ENCODE data around the gene CABCOCO1.

Gene CABCOCO1, protein sequence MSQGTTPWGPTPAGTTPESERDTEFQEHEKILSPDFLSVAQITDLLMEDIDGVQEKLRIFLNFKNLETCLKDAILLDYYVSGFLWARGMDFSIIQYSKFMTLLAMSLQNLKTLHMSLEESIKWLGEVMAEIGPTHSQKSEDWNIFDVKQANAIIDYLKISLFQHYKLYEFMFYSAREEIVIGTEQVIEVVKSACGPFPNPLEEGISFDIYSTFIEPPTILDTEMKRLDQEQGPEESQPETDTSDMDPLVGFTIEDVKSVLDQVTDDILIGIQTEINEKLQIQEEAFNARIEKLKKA

GRCh38 chr10:61662794-61663259, at the start of gene CABCOCO1:
Gene CABCOCO1, plus strand, starts transcription at chr10:61662929. Its CDS starts 44 bp downstream, at chr10:61662973.
- no peak for DNase-seq

- DNase-seq: no peak
Observed at GRCh38 chr10:61613665-61614064, 49.1 kb upstream of the CABCOCO1 start.

DNA sequence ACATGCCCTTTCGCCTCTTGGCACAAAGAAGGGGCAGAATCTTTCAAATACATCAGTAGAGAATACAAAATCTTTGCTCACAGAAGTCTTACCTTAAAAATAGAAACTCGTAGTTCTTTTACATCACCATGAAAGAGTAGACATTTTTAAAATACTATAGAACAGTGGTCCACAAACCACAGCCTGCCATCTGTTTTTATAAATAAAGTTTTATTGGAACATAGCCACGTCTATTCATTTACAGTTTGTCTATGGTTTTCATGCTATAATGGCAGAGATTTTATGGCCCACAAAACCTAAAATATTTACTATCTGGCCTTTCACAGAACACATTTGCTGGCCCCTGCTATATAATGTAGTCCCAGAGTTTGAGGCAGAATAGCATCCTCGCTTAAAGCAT, 46.1 kb upstream of the CABCOCO1 start:
- DNase-seq: no peak

DNA sequence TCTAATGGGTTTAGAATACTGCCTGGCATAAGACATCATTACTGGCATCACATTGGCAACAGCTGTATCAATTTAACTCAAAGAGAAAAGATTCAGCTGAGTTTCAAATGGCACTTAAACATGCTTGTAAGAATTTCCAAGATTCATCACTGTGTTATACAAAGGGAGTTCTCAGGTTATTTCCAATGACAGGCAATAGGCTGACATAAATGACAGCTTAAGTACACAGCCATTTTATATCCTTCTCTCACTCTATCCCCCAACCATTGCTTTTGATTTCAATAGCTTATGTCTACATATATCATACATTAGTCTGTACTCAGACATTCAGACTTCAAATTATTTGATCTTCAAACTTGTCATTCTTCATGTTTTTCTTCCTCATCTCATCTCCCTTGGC, 45.5 kb upstream of the CABCOCO1 start:
- no peak for DNase-seq

GRCh38 chr10:61617586-61617985, 45.1 kb upstream of the CABCOCO1 start:
- DNase-seq: no peak

- DNase-seq: no peak
Observed at GRCh38 chr10:61618388-61618961, 44.3 kb upstream of the CABCOCO1 start.

- DNase-seq: no peak
Observed at GRCh38 chr10:61620506-61620905, 42.2 kb upstream of the CABCOCO1 start.

DNA sequence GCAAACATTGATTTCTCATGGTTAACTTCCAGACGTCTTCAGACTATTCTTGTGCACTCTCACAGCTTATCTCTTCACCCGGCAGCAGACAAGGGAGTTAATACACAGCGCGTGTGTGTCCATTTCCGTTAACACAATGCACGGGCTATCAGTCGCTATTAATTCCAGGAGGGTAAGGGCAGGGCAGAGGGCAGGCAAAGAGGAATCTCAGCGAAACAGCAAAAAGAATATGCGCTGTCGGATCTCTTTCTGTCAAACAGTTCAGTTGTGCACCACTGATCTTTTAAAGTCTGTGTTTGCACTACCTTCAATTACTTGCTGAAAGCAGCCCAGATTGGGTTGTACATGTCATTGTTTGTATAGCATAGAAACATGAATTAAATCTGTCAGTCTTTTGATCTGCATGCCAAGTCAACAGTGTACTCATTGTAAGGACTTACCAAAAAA, 41.1 kb upstream of the CABCOCO1 start:
- no peak for DNase-seq

- no peak for DNase-seq
Observed at GRCh38 chr10:61623161-61623560, 39.6 kb upstream of the CABCOCO1 start.

GRCh38 chr10:61626209-61626608, 36.5 kb upstream of the CABCOCO1 start:
- DNase-seq: no peak

DNA sequence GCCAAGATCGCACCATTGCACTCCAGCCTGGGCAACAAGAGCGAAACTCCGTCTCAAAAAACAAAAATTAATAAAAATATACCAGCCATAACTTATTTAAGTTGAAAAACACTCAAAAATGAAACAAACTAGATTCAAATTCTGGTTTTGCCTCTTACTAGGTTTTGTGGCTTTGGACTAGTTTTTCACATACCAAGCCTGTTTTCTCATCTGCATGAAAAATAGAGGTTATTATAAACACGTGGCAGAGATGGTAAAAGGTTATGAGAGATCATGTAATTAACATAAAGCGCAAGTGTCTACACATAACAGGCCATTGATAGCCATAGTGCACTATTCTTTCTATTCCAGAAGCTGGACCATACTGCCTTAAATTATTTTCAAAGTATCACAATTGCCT, 35.5 kb upstream of the CABCOCO1 start:
- DNase-seq: no peak

GRCh38 chr10:61628151-61628874, 34.4 kb upstream of the CABCOCO1 start:
- DNase-seq: no peak

- no peak for DNase-seq
Observed at GRCh38 chr10:61628875-61629513, 33.7 kb upstream of the CABCOCO1 start.

GRCh38 chr10:61629576-61629975, 33.2 kb upstream of the CABCOCO1 start:
- no peak for DNase-seq

DNA sequence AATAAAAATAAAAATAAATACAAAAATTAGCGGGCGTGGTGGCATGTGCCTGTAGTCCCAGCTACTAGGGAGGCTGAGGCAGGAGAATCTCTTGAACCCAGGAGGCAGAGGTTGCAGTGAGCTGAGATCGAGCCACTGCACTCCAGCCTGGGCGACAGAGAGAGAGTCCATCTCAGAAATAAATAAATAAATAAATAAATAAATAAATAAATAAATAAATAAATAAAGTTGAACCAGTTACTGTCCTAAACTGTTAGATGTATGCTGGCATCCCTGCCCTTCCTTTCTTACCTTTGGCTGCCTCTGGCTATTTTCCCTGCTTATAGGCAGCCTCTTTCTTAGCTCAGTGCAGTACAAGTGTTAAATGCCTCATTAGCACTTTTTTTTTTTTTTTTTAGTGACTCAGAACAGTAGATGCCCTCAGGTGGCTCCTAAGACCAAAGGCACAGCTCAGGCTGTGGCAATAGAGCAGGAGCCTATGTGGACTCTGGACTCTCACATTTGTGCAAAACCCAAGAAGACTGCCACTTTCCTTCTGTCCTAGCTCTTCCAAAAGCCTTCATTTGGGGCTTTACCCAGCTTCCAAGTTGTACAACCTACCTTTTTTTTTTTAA, 30.6 kb upstream of the CABCOCO1 start:
- no peak for DNase-seq

DNA sequence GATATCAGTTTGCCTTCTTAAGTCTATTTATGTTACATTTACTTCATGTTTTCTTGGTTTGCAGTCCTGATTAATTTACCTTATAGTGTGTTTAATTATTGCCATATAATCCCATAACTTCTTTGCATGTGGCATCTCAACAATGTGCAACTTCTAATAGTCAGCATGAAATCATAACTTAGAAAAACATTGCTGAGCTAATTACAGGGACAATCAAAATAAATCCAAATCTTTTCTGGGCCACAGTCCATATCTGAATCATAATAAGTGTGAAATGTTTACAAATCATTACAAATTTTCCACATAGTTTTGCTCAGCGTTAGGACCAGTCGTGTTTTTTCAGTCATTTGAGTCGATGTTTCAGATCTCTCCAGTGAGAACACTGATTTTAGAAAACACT, 29.1 kb upstream of the CABCOCO1 start:
- no peak for DNase-seq

DNA sequence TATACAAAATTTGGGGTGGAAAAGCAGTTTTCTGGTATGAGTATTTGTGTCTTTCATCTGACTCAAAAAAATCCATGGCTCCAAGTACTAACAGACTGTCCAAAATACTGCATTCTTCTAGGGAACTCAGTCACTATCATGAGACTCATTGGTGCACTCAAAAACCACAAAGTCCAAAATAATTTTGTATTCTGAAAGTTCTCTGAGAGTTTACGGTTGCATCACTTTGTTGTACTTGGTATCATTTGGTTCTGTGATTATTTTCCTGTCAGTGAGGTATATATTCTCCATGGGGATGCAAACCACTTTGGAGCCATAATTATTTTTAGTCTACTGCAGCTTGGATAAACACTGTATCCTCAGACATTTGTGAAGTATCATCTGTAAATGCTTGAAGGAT, 28.0 kb upstream of the CABCOCO1 start:
- no peak for DNase-seq

DNA sequence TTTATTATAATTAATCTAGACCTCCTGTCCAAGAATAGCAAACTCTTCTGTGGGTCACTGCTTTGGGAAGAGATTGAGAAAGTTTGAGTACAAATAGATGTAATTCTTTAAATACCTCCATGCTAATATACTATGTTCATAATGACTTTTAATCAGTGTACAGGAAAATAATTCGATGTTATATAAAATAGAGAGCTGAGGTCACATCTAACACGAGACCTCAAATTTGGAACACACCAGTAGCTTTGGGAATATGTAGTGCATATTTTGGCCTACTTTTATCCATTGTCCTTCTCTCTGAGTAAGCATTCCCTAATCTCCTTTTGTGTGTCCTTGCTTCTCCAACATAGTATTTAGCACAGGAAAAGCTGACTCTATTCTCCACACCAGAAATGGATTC, 27.3 kb upstream of the CABCOCO1 start:
- no peak for DNase-seq

DNA sequence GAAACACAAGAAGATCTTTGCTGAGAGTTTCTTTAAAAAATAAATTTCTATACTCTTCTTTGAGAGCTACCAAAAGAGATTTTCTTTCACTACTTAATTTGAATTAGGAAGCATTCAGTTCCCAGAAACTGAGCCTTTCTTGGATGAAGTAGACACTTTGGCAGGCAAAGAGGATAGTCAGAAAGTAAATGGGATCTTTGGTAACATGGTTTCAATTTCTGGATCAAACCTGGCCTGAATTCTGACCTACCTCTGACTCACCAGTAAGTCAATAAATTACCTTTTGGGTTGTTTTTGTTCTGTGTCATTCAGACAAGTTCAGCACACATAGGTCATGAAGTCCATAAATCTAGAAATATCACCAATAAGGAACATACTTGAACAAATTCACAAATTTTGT, 26.8 kb upstream of the CABCOCO1 start:
- no peak for DNase-seq

DNA sequence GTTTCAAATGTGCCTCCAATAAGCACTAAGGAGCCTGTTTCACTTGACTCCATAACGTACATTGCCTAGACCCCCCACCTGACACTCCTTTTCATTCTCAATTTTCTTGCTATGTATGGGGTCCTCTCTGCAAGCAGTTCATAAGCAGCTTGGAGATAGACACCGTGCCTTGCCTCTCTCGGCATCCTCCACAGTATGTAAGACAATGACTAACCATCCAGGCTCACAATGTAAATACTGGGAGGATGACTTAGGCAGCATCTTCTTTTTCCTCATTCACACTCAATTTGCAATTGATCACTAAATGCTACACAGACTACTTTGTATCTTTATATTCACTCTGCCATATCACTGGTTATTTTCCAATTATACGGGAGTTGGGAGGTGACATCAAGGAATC, 22.8 kb upstream of the CABCOCO1 start:
- DNase-seq: no peak

DNA sequence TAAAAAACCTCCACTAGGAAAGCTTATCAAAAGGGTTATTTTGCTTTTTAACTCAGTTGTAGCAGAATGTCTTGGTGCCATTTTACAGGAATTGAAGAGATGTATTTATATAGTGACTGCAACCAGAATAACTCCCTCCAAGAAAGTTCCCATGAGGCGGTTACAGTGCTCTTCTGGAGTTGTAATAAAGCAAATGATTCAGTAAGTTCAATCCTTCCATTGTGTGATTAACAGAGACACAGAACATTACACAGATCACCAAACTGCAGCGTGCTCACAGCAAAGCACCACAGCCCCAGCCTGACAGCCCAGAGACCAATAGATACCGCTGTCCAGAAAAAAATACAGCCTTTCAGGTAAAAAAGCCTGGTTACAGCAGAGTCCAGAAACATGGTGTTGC, 21.9 kb upstream of the CABCOCO1 start:
- no peak for DNase-seq

- DNase-seq: no peak
Observed at GRCh38 chr10:61642150-61642571, 20.6 kb upstream of the CABCOCO1 start.

DNA sequence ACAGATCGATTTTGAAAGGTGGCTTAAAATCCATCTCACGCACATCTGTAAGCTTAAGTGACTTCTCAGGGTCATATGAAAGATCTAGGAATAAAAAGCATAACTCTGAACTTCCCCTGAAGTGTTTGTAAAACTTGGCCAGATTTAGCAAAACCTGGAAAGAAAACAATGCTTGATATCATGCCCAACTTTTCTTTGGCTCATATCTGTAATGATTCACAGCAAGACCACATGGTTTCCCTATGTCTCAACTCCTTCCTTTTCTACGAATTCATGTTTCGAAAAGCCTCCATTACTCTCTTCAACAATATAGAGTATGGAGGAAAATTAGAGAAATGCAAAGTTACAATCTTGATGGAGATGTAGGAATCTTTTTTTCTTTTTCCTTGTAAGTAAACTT, 20.1 kb upstream of the CABCOCO1 start:
- DNase-seq: no peak
